H9 (cell line): Measurements from ENCODE around the gene NLRP5. TPM values are rescaled to one million over a fixed set of nuclear protein-coding genes. Genes with fewer than 3 reads are reported as not detected.

ENCODE experiments used
- DNase-seq: peaks from one replicate; pipeline ENCODE4 v3.0.0-alpha.2; 2017
- H2AFZ ChIP-seq: one replicate; pipeline ENCODE4 v1.6.1; 2013; ENCODE audit warnings: mild to moderate bottlenecking, low read length, control low read depth, moderate library complexity
- H2AK5ac ChIP-seq: 2 replicates; pipeline ENCODE4 v1.6.1; 2013; ENCODE audit warnings: low read length, control low read depth, mixed read lengths; ENCODE audit not compliant: insufficient read length
- H2BK120ac ChIP-seq: one replicate; pipeline ENCODE4 v1.6.1; 2013; ENCODE audit warnings: low read depth, mild to moderate bottlenecking, low read length, control low read depth, inconsistent platforms; ENCODE audit not compliant: poor library complexity, severe bottlenecking
- H2BK12ac ChIP-seq: 2 replicates; pipeline ENCODE4 v1.6.1; 2013; ENCODE audit warnings: low read length, control low read depth, mixed read lengths, low read depth; ENCODE audit not compliant: insufficient read length
- H2BK15ac ChIP-seq: 2 replicates; pipeline ENCODE4 v1.6.1; 2013; ENCODE audit warnings: low read depth, low read length, control low read depth
- H2BK20ac ChIP-seq: one replicate; pipeline ENCODE4 v1.6.1; 2013; ENCODE audit warnings: low read depth, mild to moderate bottlenecking, low read length, control low read depth, inconsistent platforms; ENCODE audit not compliant: poor library complexity, severe bottlenecking
- H2BK5ac ChIP-seq: 2 replicates; pipeline ENCODE4 v1.6.1; 2013; ENCODE audit warnings: low read length, control low read depth, mixed read lengths; ENCODE audit not compliant: insufficient read length
- H3K14ac ChIP-seq: 2 replicates; pipeline ENCODE4 v1.6.1; 2013; ENCODE audit warnings: low read length, control low read depth; ENCODE audit not compliant: insufficient read depth
- H3K18ac ChIP-seq: 2 replicates; pipeline ENCODE4 v1.6.1; 2013; ENCODE audit warnings: low read depth, mild to moderate bottlenecking, mixed read lengths, low read length, control low read depth; ENCODE audit not compliant: insufficient read length
- H3K23ac ChIP-seq: 2 replicates; pipeline ENCODE4 v1.6.1; 2013; ENCODE audit warnings: low read length, control low read depth, mixed read lengths, low read depth; ENCODE audit not compliant: insufficient read length
- H3K23me2 ChIP-seq: 2 replicates; pipeline ENCODE4 v1.6.1; 2013; ENCODE audit warnings: low read depth, mild to moderate bottlenecking, mixed read lengths, low read length, control low read depth; ENCODE audit not compliant: insufficient read length, poor library complexity, severe bottlenecking
- H3K27ac ChIP-seq: 2 replicates; pipeline ENCODE4 v1.5.1; 2013; ENCODE audit warnings: low read length, control low read depth, mixed read lengths, low read depth; ENCODE audit not compliant: insufficient read length
- H3K27me3 ChIP-seq: 2 replicates; pipeline ENCODE4 v1.6.1; 2013; ENCODE audit warnings: low read length, control low read depth, inconsistent platforms; ENCODE audit not compliant: insufficient read depth
- H3K4ac ChIP-seq: 2 replicates; pipeline ENCODE4 v1.6.1; 2013; ENCODE audit warnings: low read depth, mild to moderate bottlenecking, control low read depth, inconsistent platforms, low read length, moderate library complexity
- H3K4me1 ChIP-seq: 2 replicates; pipeline ENCODE4 v1.6.1; 2013; ENCODE audit warnings: low read length, control low read depth, inconsistent platforms; ENCODE audit not compliant: insufficient read depth
- H3K4me2 ChIP-seq: 2 replicates; pipeline ENCODE4 v1.6.1; 2013; ENCODE audit warnings: low read length, control low read depth, mixed read lengths; ENCODE audit not compliant: insufficient read length, insufficient read depth
- H3K56ac ChIP-seq: 2 replicates; pipeline ENCODE4 v1.6.1; 2013; ENCODE audit warnings: low read depth, mild to moderate bottlenecking, mixed read lengths, low read length, control low read depth; ENCODE audit not compliant: insufficient read length
- H3K79me1 ChIP-seq: 2 replicates; pipeline ENCODE4 v1.6.1; 2013; ENCODE audit warnings: low read depth, mild to moderate bottlenecking, moderate library complexity, low read length, control low read depth, inconsistent platforms; ENCODE audit not compliant: insufficient read depth, poor library complexity, severe bottlenecking
- H3K79me2 ChIP-seq: 2 replicates; pipeline ENCODE4 v1.6.1; 2013; ENCODE audit warnings: low read length, control low read depth, inconsistent platforms; ENCODE audit not compliant: insufficient read depth
- H3K9ac ChIP-seq: 2 replicates; pipeline ENCODE4 v1.6.1; 2013; ENCODE audit warnings: low read length, control low read depth, mixed read lengths; ENCODE audit not compliant: insufficient read length; ENCODE audit errors: extremely low read depth
- H3K9me3 ChIP-seq: one replicate; pipeline ENCODE4 v1.6.1; 2013; ENCODE audit warnings: low read depth, low read length, inconsistent platforms; ENCODE audit not compliant: control insufficient read depth
- H3T11ph ChIP-seq: one replicate; pipeline ENCODE4 v1.6.1; 2013; ENCODE audit warnings: mild to moderate bottlenecking, low read length, control low read depth, inconsistent platforms
- H4K20me1 ChIP-seq: one replicate; pipeline ENCODE4 v1.6.1; 2013; ENCODE audit not compliant: control insufficient read depth, insufficient read length, insufficient read depth
- H4K5ac ChIP-seq: 2 replicates; pipeline ENCODE4 v1.6.1; 2013; ENCODE audit warnings: low read depth, mild to moderate bottlenecking, mixed read lengths, low read length, control low read depth; ENCODE audit not compliant: insufficient read length
- H4K8ac ChIP-seq: replicated peaks from 2 replicates; pipeline ENCODE4 v1.6.1; 2013; ENCODE audit warnings: low read length, control low read depth, mixed read lengths, low read depth; ENCODE audit not compliant: insufficient read length
- H4K91ac ChIP-seq: 2 replicates; pipeline ENCODE4 v1.6.1; 2013; ENCODE audit warnings: low read depth, mild to moderate bottlenecking, moderate library complexity, mixed read lengths, low read length, control low read depth; ENCODE audit not compliant: insufficient read length
- H3K27ac Mint-ChIP-seq, 3 experiments: 2 replicates in 2 of 3; 3 replicates in 1 of 3; pipeline ENCODE4 v1.8.0; 2020 to 2021; ENCODE audit warnings: mixed read lengths in 3 of 3, mild to moderate bottlenecking in 1 of 3, moderate library complexity in 1 of 3
- H3K27me3 Mint-ChIP-seq: 2 replicates; pipeline ENCODE4 v1.8.0; 2021; ENCODE audit warnings: low read depth, mild to moderate bottlenecking, moderate library complexity, mixed read lengths
- H3K36me3 Mint-ChIP-seq, 3 experiments: 2 replicates in 2 of 3; 3 replicates in 1 of 3; pipeline ENCODE4 v1.8.0; 2020 to 2021; ENCODE audit warnings: low read depth in 3 of 3, mixed read lengths in 3 of 3; ENCODE audit not compliant: insufficient read depth in 1 of 3
- H3K4me1 Mint-ChIP-seq, 2 experiments: 2 replicates each; pipeline ENCODE4 v1.8.0; 2020; ENCODE audit warnings: mixed read lengths in 2 of 2
- H3K4me3 Mint-ChIP-seq, 2 experiments: 2 replicates in 1 of 2; 3 replicates in 1 of 2; pipeline ENCODE4 v1.8.0; 2020 to 2021; ENCODE audit warnings: mild to moderate bottlenecking in 2 of 2, mixed read lengths in 2 of 2, moderate library complexity in 1 of 2
- H3K9me3 Mint-ChIP-seq, 2 experiments: 2 replicates in 1 of 2; 3 replicates in 1 of 2; pipeline ENCODE4 v1.8.0; 2020; ENCODE audit warnings: mild to moderate bottlenecking in 2 of 2, mixed read lengths in 2 of 2, moderate library complexity in 1 of 2
- WGBS: extraction: QIAGEN DNeasy Blood & Tissue Kit; methylation state at CpG from one replicate; pipeline ENCODE4 v1.1.7; 2013; ENCODE audit warnings: missing lambda C conversion rate, low lambda C conversion rate, mixed read lengths; ENCODE audit not compliant: insufficient read length; ENCODE audit errors: extremely low coverage; 5-methylcytosine and 5-hydroxymethylcytosine counted together
- total RNA-seq: library from RNA; stranded (reverse); gene quantifications from 2 replicates; pipeline ENCODE4 v1.2.1, GENCODE V29; 2021
- TF ChIP-seq, protein P1 (sequence below): fragments of 200-600 bp; sonication (generic); conservative IDR thresholded peaks from 3 replicates; pipeline ENCODE4 v1.8.0; 2021; ENCODE audit warnings: antibody characterized with exemption, mild to moderate bottlenecking

The NLRP5 gene
- total RNA-seq, 1 experiment from 2014 or later, result not detected

- no CpG with 5 or more reads among the region's 10 CpGs for WGBS
- H2BK20ac ChIP-seq, result no peak overlapping the region
- H3K27me3 Mint-ChIP-seq, result no peaks in the 10 kb centered on the region
- no peak overlapping the region for H3K4ac ChIP-seq
- H3K9me3 ChIP-seq, result peaks cover 80% of the 10 kb centered on the region
- H3K4me3 Mint-ChIP-seq, result no peak overlapping the region
- DNase-seq, result no peak
- H2BK15ac ChIP-seq, result no peak overlapping the region
- H3K9me3 Mint-ChIP-seq, result peaks cover 90 to 96% of the 10 kb centered on the region in 2 experiments
- no peak overlapping the region for H3K27ac ChIP-seq
- no peak overlapping the region for H3K56ac ChIP-seq
- H3T11ph ChIP-seq, result no peak overlapping the region
- no peak overlapping the region for H3K23ac ChIP-seq
- no peaks in the 10 kb centered on the region for H4K20me1 ChIP-seq
- H3K4me2 ChIP-seq, result no peak overlapping the region
- no peak overlapping the region for H3K18ac ChIP-seq
- H3K9ac ChIP-seq, result no peak overlapping the region
- H3K79me2 ChIP-seq, result no peaks in the 10 kb centered on the region
- H3K14ac ChIP-seq, result no peak overlapping the region
- peaks cover under 1 to 28% (median 4%) of the 10 kb centered on the region in 3 experiments; a peak in 6 of 7 replicates for H3K36me3 Mint-ChIP-seq
- no peak overlapping the region for H4K5ac ChIP-seq
- no peaks in the 10 kb centered on the region for H3K4me1 Mint-ChIP-seq
- no peak overlapping the region for H3K27ac Mint-ChIP-seq
- H3K4me1 ChIP-seq, result no peaks in the 10 kb centered on the region
- no peak overlapping the region for H2AK5ac ChIP-seq
- H3K23me2 ChIP-seq, result no peaks in the 10 kb centered on the region
- H4K8ac ChIP-seq, result no peak overlapping the region
- H2BK5ac ChIP-seq, result no peak overlapping the region
- H3K79me1 ChIP-seq, result no peaks in the 10 kb centered on the region
- no peak overlapping the region for H2BK120ac ChIP-seq
- no peak overlapping the region for H4K91ac ChIP-seq
- H2BK12ac ChIP-seq, result no peak overlapping the region
- TF ChIP-seq, protein P1, sequence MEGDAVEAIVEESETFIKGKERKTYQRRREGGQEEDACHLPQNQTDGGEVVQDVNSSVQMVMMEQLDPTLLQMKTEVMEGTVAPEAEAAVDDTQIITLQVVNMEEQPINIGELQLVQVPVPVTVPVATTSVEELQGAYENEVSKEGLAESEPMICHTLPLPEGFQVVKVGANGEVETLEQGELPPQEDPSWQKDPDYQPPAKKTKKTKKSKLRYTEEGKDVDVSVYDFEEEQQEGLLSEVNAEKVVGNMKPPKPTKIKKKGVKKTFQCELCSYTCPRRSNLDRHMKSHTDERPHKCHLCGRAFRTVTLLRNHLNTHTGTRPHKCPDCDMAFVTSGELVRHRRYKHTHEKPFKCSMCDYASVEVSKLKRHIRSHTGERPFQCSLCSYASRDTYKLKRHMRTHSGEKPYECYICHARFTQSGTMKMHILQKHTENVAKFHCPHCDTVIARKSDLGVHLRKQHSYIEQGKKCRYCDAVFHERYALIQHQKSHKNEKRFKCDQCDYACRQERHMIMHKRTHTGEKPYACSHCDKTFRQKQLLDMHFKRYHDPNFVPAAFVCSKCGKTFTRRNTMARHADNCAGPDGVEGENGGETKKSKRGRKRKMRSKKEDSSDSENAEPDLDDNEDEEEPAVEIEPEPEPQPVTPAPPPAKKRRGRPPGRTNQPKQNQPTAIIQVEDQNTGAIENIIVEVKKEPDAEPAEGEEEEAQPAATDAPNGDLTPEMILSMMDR, result no peak
- H3K27me3 ChIP-seq, result no peaks in the 10 kb centered on the region
- H2AFZ ChIP-seq, result no peak overlapping the region
These were observed 24.4 kb upstream of the NLRP5 start for GRCh38 chr19:55962186-55962585.
